GM18498 (cell line): ENCODE data around the gene GPC6.

Experiments used
- ATAC-seq: cut with Tn5 transposase; IDR thresholded peaks from one replicate; pipeline ENCODE4 v1.9.1; 2021; ENCODE audit warnings: mild to moderate bottlenecking, moderate library complexity; ENCODE audit not compliant: unreplicated experiment

The GPC6 gene

GRCh38 chr13:93268327-93269028 lies 41.9 kb downstream of the GPC6 start:
- ATAC-seq = no peak

GRCh38 chr13:93270769-93271742 lies 44.4 kb downstream of the GPC6 start:
- no peak for ATAC-seq

- no peak for ATAC-seq
Observed at GRCh38 chr13:93279982-93280381, 53.4 kb downstream of the GPC6 start.

- no peak for ATAC-seq
Observed at GRCh38 chr13:93280688-93281087, 54.1 kb downstream of the GPC6 start.

GRCh38 chr13:93283255-93283654 lies 56.6 kb downstream of the GPC6 start:
- ATAC-seq = no peak

GRCh38 chr13:93284064-93284463 lies 57.5 kb downstream of the GPC6 start:
- ATAC-seq = no peak

GRCh38 chr13:93286047-93286446 lies 59.4 kb downstream of the GPC6 start:
- no peak for ATAC-seq

- no peak for ATAC-seq
Observed at GRCh38 chr13:93289053-93289452, 62.4 kb downstream of the GPC6 start.

- ATAC-seq = no peak
Observed at GRCh38 chr13:93289842-93290241, 63.2 kb downstream of the GPC6 start.

- no peak for ATAC-seq
Observed at GRCh38 chr13:93290503-93290902, 63.9 kb downstream of the GPC6 start.

GRCh38 chr13:93292366-93292765 lies 65.8 kb downstream of the GPC6 start:
- ATAC-seq = no peak

- ATAC-seq = no peak
Observed at GRCh38 chr13:93293710-93294109, 67.1 kb downstream of the GPC6 start.

GRCh38 chr13:93296584-93296983 lies 70.0 kb downstream of the GPC6 start:
- no peak for ATAC-seq

GRCh38 chr13:93298713-93299112 lies 72.1 kb downstream of the GPC6 start:
- no peak for ATAC-seq

- no peak for ATAC-seq
Observed at GRCh38 chr13:93304134-93304533, 77.5 kb downstream of the GPC6 start.

GRCh38 chr13:93304868-93305613 lies 78.4 kb downstream of the GPC6 start:
- no peak for ATAC-seq

GRCh38 chr13:93305886-93306285 lies 79.3 kb downstream of the GPC6 start:
- no peak for ATAC-seq

- ATAC-seq = no peak
Observed at GRCh38 chr13:93307136-93307535, 80.5 kb downstream of the GPC6 start.

- ATAC-seq = no peak
Observed at GRCh38 chr13:93307651-93308050, 81.0 kb downstream of the GPC6 start.

- ATAC-seq = no peak
Observed at GRCh38 chr13:93309886-93310523, 83.4 kb downstream of the GPC6 start.

- ATAC-seq = no peak
Observed at GRCh38 chr13:93316841-93317240, 90.2 kb downstream of the GPC6 start.
